CD14-positive monocyte (primary cell): ENCODE results near the gene PTPRN2. TPM values are rescaled to one million over a fixed set of nuclear protein-coding genes. Genes with fewer than 3 reads are reported as not detected.

Experiments
- DNase-seq, 3 donors: peaks; one replicate each; pipeline ENCODE4 v3.0.0-alpha.2; 2011 to 2022
- H2AFZ ChIP-seq: 2 replicates; pipeline ENCODE4 v1.6.0; 2012; ENCODE audit warnings: mild to moderate bottlenecking, low read depth, low read length, inconsistent platforms; ENCODE audit not compliant: insufficient read depth, poor library complexity, severe bottlenecking
- H3K27ac ChIP-seq, 2 donors: 1 replicate in 1 of 2; 2 replicates in 1 of 2; pipeline ENCODE4 v1.5.1; 2012 to 2013; ENCODE audit warnings: low read length in 2 of 2, control low read depth in 1 of 2, inconsistent platforms in 1 of 2, low read depth in 1 of 2, mild to moderate bottlenecking in 1 of 2
- H3K27me3 ChIP-seq, 2 donors: one replicate each; pipeline versions ENCODE4 v1.6.0 to v1.6.1; 2011 to 2013; ENCODE audit warnings: low read length in 2 of 2; ENCODE audit not compliant: control insufficient read depth in 2 of 2, insufficient read depth in 2 of 2
- H3K36me3 ChIP-seq, 2 donors: replicated peaks in 1 of 2; 1 replicate in 1 of 2; 2 replicates in 1 of 2; pipeline versions ENCODE4 v1.5.1 to v1.6.1; 2012 to 2013; ENCODE audit warnings: low read length in 2 of 2, control low read depth in 1 of 2, inconsistent platforms in 1 of 2, mild to moderate bottlenecking in 1 of 2; ENCODE audit not compliant: insufficient read depth in 2 of 2, control insufficient read depth in 1 of 2
- H3K4me1 ChIP-seq, 2 donors: 1 replicate in 1 of 2; 2 replicates in 1 of 2; pipeline versions ENCODE4 v1.5.1 to v1.6.1; 2012 to 2013; ENCODE audit warnings: low read length in 2 of 2, control low read depth in 1 of 2, inconsistent platforms in 1 of 2, mild to moderate bottlenecking in 1 of 2, moderate library complexity in 1 of 2; ENCODE audit not compliant: insufficient read depth in 2 of 2, control insufficient read depth in 1 of 2
- H3K4me2 ChIP-seq: replicated peaks from 2 replicates; pipeline ENCODE3; 2012; ENCODE audit warnings: low read length, moderate library complexity, mild to moderate bottlenecking; ENCODE audit not compliant: poor library complexity, severe bottlenecking; ENCODE audit errors: extremely low read depth
- H3K4me3 ChIP-seq, 3 experiments: fragments of 200-600 bp in 1 of 3; sonication (generic) in 1 of 3; replicated peaks in 1 of 3; 1 replicate in 2 of 3; 2 replicates in 1 of 3; pipeline ENCODE4 v1.5.1; 2011 to 2013; ENCODE audit warnings: low read length in 3 of 3, mild to moderate bottlenecking in 3 of 3, control low read depth in 2 of 3, low read depth in 2 of 3, inconsistent platforms in 1 of 3, moderate library complexity in 1 of 3
- H3K79me2 ChIP-seq: 2 replicates; pipeline ENCODE4 v1.6.0; 2012; ENCODE audit warnings: mild to moderate bottlenecking, control low read depth, inconsistent platforms, low read length, moderate library complexity; ENCODE audit not compliant: insufficient read depth
- H3K9ac ChIP-seq: 2 replicates; pipeline ENCODE4 v1.6.0; 2017; ENCODE audit warnings: low read length, mild to moderate bottlenecking; ENCODE audit not compliant: insufficient read depth, poor library complexity, severe bottlenecking
- H3K9me3 ChIP-seq, 2 donors: replicated peaks in 1 of 2; 1 replicate in 1 of 2; 2 replicates in 1 of 2; pipeline versions ENCODE4 v1.5.1 to v1.6.1; 2012 to 2013; ENCODE audit warnings: low read length in 2 of 2, control low read depth in 1 of 2; ENCODE audit not compliant: control insufficient read depth in 1 of 2, insufficient read depth in 1 of 2
- H4K20me1 ChIP-seq: 2 replicates; pipeline ENCODE4 v1.6.0; 2012; ENCODE audit warnings: mild to moderate bottlenecking, low read length, control low read depth, moderate library complexity; ENCODE audit not compliant: insufficient read depth
- H3K27ac Mint-ChIP-seq, 7 donors: one replicate each; pipeline ENCODE4 v1.8.0; 2020; ENCODE audit warnings: mild to moderate bottlenecking in 7 of 7, mixed read lengths in 7 of 7, moderate library complexity in 6 of 7, inconsistent platforms in 2 of 7
- H3K27me3 Mint-ChIP-seq, 3 donors: one replicate each; pipeline ENCODE4 v1.8.0; 2021 to 2022; ENCODE audit warnings: low read depth in 3 of 3, mild to moderate bottlenecking in 3 of 3, mixed read lengths in 3 of 3, moderate library complexity in 3 of 3, inconsistent platforms in 1 of 3
- H3K36me3 Mint-ChIP-seq, 2 donors: one replicate each; pipeline ENCODE4 v1.8.0; 2020; ENCODE audit warnings: mixed read lengths in 2 of 2, inconsistent platforms in 1 of 2, mild to moderate bottlenecking in 1 of 2
- H3K4me1 Mint-ChIP-seq: one replicate; pipeline ENCODE4 v1.8.0; 2020; ENCODE audit warnings: mild to moderate bottlenecking, mixed read lengths
- H3K4me3 Mint-ChIP-seq, 2 donors: one replicate each; pipeline ENCODE4 v1.8.0; 2020; ENCODE audit warnings: mild to moderate bottlenecking in 2 of 2, mixed read lengths in 2 of 2, moderate library complexity in 1 of 2
- H3K9me3 Mint-ChIP-seq, 7 donors: one replicate each; pipeline ENCODE4 v1.8.0; 2020 to 2022; ENCODE audit warnings: mixed read lengths in 7 of 7, mild to moderate bottlenecking in 6 of 7, moderate library complexity in 6 of 7, inconsistent platforms in 2 of 7
- WGBS: methylation state at CpG from one replicate; pipeline ENCODE4 v1.1.5; 2013; ENCODE audit warnings: missing lambda C conversion rate; ENCODE audit not compliant: insufficient coverage; 5-methylcytosine and 5-hydroxymethylcytosine counted together
- intact Hi-C, 2 donors: fragments of 100-400 bp; cut with micrococcal nuclease; formaldehyde crosslinking; loops; one replicate each; pipeline versions ENCODE4 v1.15.0 to v1.15.1; 2023
- polyA plus RNA-seq, 3 donors: library from polyadenylated mRNA; depleted of rRNA in 1 of 3; unstranded in 2 of 3; stranded (reverse) in 1 of 3; fragments of 300-500 nt in 2 of 3; fragments of >200 nt in 1 of 3; fragmentation: Illumina TruSeq in 2 of 3; gene quantifications; 1 replicate in 2 of 3; 2 replicates in 1 of 3; pipeline ENCODE4 v1.2.3, GENCODE V29; 2012 to 2021
- TF ChIP-seq, protein P1 (sequence below): fragments of 200-600 bp; IDR thresholded peaks from one replicate; pipeline ENCODE4 v1.8.0; 2022; ENCODE audit warnings: antibody characterized with exemption, mild to moderate bottlenecking

The PTPRN2 gene
- polyA plus RNA-seq, 3 donors, result 0.25 to 1.4 (median 0.97) TPM

DNA sequence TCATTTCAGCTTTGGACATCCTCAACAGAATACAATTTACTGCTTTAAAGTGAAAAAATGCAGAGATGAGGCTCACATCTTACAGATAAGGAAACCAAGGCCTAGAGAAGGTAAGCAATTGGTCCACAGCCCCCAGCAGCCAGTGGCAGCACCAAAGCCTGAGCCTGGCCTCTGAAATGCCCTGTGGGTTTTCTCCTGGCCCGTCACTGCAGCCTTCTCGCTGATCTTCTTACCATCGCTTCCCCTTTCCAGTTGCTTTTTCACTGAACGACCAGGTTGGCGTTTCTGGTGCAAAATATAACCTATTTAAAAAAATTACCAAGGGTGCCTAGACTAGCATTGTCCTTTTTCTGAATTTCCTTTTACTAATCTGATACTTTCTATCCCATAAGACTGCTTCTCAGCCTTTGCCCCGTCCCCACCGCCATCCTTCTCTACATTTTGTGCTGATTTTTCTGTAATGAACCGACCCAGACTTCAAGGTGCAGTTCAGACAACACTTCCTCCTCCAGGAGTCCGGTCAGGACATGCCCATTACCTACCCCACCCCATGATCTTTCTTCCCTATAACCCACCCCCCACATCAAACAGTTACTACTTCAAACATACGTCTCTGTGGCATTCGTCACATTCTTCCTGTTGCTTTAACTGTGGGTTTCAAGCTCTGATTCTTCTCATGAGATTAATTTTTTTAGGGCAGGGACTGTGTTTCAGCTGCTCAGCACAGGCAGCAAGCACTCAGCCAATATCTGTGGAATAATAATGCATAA, 961.5 kb downstream of the PTPRN2 start:
- DNase-seq, result no peak
- H4K20me1 ChIP-seq, result no peaks in the 10 kb centered on the region
- H3K4me1 ChIP-seq, result no peaks in the 10 kb centered on the region
- Mint-ChIP-seq H3K9me3 (peaks cover 0 to 3% (median 0%) of the 10 kb centered on the region in 7 donors), H3K4me1 (no peaks in the 10 kb centered on the region), H3K27me3 (peaks cover 2 to 18% (median 12%) of the 10 kb centered on the region in 3 donors), H3K4me3 (no peak overlapping the region), H3K27ac (no peak overlapping the region), H3K36me3 (no peaks in the 10 kb centered on the region)
- intact Hi-C loops, result loop anchor here in 1 of 2 donors (2.0 kb wide), 1 partner anchor 21 kb away; no protein-coding TSS in a partner anchor
- H3K36me3 ChIP-seq, result no peaks in the 10 kb centered on the region
- H3K27ac ChIP-seq, result no peak overlapping the region
- no peak overlapping the region for H3K4me3 ChIP-seq
- no peaks in the 10 kb centered on the region for H3K79me2 ChIP-seq
- H3K9ac ChIP-seq, result no peak overlapping the region
- TF ChIP-seq, protein P1, sequence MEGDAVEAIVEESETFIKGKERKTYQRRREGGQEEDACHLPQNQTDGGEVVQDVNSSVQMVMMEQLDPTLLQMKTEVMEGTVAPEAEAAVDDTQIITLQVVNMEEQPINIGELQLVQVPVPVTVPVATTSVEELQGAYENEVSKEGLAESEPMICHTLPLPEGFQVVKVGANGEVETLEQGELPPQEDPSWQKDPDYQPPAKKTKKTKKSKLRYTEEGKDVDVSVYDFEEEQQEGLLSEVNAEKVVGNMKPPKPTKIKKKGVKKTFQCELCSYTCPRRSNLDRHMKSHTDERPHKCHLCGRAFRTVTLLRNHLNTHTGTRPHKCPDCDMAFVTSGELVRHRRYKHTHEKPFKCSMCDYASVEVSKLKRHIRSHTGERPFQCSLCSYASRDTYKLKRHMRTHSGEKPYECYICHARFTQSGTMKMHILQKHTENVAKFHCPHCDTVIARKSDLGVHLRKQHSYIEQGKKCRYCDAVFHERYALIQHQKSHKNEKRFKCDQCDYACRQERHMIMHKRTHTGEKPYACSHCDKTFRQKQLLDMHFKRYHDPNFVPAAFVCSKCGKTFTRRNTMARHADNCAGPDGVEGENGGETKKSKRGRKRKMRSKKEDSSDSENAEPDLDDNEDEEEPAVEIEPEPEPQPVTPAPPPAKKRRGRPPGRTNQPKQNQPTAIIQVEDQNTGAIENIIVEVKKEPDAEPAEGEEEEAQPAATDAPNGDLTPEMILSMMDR, result no peak
- no peaks in the 10 kb centered on the region for H3K9me3 ChIP-seq
- H3K4me2 ChIP-seq, result no peak overlapping the region
- H2AFZ ChIP-seq, result no peak overlapping the region
- WGBS, result 74% methylated on average over 9 of the region's 11 CpGs
- peaks cover 0 to 7% of the 10 kb centered on the region in 2 donors for H3K27me3 ChIP-seq

GRCh38 chr7:157623556-157623955, 964.1 kb downstream of the PTPRN2 start:
- Histone ChIP-seq H4K20me1 (no peaks in the 10 kb centered on the region), H3K79me2 (no peaks in the 10 kb centered on the region), H3K36me3 (no peaks in the 10 kb centered on the region), H3K27me3 (peaks cover 0 to 3% of the 10 kb centered on the region in 2 donors), H3K4me1 (no peaks in the 10 kb centered on the region), H3K27ac (no peak overlapping the region), H3K9me3 (no peaks in the 10 kb centered on the region), H3K4me3 (no peak overlapping the region), H3K9ac (no peak overlapping the region), H3K4me2 (no peak overlapping the region), H2AFZ (no peak overlapping the region)
- peaks cover 4 to 13% (median 12%) of the 10 kb centered on the region in 3 donors for H3K27me3 Mint-ChIP-seq
- WGBS, result 93% methylated on average over 4 of the region's 7 CpGs
- H3K27ac Mint-ChIP-seq, result no peak overlapping the region
- intact Hi-C loops, result no loop called here
- TF ChIP-seq, protein P1, result no peak
- H3K36me3 Mint-ChIP-seq, result no peaks in the 10 kb centered on the region
- H3K9me3 Mint-ChIP-seq, result peaks cover 0 to 5% (median 0%) of the 10 kb centered on the region in 7 donors
- DNase-seq, result no peak
- no peaks in the 10 kb centered on the region for H3K4me1 Mint-ChIP-seq
- no peak overlapping the region for H3K4me3 Mint-ChIP-seq
